Epidermal melanocyte (primary cell): ENCODE data around the gene FAM20A.
"Not testable (repeated sequence)": the region's sequence is repeated elsewhere in the genome, so short reads cannot be mapped to it uniquely, and the experiment has no call there.

ENCODE experiments used
- DNase-seq: peaks from one replicate; pipeline ENCODE4 v3.0.0; 2011; ENCODE audit warnings: low spot score; ENCODE audit not compliant: insufficient read length

Gene FAM20A

GRCh38 chr17:68589086-68589485, 12.1 kb downstream of the FAM20A start:
- DNase-seq, result no peak

DNA sequence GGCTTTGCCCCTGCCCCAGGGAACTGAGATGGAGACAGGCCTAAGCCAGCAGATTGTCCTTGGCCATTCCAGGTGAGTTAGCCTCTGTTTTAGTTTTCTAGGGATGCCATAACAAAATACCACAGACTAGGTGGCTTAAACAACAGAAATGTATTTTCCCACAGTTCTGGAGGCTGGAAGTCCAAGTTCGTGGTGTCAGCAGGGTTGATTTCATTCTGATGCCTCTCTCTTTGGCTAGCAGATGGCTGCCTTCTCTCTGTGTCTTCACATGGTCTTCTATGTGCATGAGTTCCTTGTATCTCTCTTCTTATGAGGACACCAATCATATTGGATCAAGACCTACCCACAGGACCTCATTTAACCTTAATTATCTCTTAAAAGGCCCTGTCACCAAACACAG, 12.8 kb downstream of the FAM20A start:
- no peak for DNase-seq

DNA sequence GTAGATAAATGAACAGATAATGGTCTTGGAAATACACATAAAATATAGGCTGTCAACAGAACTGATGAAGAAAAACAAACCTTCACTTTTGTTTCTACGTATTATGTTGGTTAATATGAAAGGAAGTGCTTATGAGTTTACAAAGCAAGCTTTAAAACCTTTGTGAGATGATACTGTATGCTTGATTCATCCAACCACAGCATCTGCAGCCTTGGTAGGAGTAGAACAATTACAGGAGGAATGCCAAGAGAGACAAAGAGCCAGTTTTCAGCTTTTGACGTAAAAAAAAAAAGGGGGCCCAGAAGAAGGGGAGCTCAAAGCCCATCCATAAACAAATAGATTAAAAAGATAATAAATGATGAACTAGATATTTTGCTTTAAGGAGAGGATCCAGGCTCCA, 13.3 kb downstream of the FAM20A start:
- DNase-seq, result no peak

DNA sequence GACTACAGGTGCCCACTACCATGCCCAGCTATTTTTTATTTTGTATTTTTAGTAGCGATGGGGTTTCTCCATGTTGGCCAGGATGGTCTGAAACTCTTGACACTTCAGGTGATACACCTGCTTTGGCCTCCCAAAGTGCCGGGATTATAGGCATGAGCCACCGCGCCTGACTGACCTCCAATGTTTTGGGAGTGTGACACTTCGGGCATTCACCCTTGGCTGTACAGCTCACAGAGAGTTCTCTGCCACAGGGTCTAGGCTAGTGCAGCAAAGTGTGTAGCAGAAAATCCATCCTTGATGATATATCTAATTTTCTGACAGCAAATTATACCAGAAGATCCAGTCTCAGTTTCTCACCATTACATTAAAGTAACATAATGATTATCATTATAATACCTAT, 14.1 kb downstream of the FAM20A start:
- no peak for DNase-seq

DNA sequence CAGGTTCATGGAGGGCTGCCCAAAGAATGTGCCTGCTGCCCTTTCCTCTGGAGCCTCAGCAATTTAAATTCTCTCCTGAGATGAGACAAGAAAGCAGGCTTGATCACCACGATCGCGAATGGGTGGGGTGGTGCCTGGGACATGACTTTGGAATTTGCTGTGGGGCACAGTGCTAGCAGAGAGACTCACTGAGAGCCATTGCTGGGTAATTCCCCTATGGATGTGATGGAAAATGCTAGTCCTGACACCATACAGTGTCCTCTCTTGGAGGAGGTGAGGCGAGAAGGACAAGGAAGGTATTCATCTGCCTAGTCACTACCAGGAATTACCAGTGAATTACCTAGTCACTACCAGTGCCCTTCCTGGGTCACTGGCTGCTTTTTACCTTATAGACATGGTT, 15.5 kb downstream of the FAM20A start:
- no peak for DNase-seq

DNA sequence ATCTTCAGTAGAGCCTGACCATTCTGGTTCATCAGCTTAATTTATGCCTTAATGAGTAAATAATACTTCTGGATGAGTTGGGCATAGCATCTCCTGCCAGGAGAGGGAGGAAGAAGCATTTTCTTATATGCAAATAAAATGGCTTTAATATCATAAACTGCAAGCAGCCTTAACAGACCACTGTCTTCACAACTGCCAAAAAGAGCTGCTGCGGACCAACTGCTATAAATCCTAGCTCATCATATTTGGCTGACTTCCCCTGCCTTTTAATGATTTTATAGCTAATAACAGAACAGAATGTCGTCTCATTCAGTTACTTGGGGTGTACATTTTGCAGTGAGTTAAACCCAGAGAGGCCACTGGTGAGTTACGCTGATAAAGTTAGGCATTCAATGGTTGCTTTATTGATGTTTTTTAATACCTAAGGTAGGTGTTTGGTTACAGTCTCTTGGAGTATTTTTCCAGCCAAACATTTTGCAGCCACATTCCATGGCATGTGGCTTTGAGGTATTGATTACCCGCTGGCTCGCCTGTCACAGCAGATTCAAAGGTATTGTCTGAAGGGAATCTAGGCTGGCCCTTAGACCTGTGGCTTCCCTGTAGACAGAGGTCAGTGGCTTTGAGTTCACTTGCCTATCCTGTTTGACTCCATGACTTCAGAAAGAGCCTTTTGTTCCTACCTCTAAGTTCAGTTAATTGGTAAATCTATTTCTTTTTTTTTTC, 16.4 kb downstream of the FAM20A start:
- DNase-seq, result no peak

- DNase-seq, result not testable (repeated sequence)
These were observed 18.3 kb downstream of the FAM20A start for GRCh38 chr17:68582867-68583266.

GRCh38 chr17:68581863-68582645, 19.1 kb downstream of the FAM20A start:
- DNase-seq, result no peak

- no peak for DNase-seq
These were observed 20.9 kb downstream of the FAM20A start for GRCh38 chr17:68580236-68580770.

DNA sequence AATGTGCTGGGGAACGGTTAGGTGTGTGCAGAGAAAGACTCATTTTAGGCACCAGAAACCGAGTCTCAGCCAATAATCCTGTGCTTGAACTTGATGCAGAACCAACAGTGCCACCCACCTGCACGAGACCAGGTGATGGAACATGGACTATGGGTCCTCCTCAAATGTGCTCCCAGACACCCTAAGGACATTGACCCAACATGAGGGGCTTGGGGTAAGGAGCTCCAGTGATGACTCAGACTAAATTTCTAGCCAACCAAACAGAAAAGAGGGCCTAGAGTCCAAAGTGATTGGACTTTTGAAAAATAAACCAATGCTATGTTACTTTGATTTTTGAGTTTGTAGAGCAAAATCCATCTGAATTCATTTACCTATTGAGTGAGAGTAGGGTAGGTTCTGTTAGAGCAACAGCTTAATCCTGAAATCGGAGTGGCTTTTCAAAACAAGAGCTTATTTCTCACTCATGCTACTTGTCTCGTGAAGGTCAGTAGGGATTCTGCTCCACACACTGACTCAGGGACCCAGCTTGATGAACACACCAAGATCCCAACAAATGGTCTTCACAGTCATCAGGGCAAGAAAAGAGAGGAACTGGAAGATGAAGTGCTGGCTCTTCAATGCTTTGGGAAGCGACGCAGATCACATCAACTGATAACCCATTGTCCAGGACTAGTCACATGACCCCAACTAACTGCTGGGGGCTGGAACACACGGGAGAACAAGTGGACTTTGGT, 21.8 kb downstream of the FAM20A start:
- DNase-seq, result no peak

- no peak for DNase-seq
These were observed 22.9 kb downstream of the FAM20A start for GRCh38 chr17:68578236-68578635.

DNA sequence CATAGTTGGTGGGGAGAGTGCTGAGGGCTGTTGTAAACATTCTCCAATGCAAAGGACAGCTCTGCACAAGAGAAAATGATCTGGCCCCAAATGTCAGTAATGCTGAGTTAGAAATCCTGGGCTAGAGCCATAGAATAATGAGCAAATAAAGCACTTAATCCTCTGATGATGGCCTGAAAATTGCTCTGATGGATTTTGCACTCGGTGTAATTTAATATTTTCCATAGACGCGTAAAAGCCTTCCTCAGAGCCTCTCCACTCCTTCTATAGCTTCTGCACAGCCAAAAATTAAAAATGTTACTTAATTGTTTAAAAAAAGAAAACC, 23.7 kb downstream of the FAM20A start:
- no peak for DNase-seq

DNA sequence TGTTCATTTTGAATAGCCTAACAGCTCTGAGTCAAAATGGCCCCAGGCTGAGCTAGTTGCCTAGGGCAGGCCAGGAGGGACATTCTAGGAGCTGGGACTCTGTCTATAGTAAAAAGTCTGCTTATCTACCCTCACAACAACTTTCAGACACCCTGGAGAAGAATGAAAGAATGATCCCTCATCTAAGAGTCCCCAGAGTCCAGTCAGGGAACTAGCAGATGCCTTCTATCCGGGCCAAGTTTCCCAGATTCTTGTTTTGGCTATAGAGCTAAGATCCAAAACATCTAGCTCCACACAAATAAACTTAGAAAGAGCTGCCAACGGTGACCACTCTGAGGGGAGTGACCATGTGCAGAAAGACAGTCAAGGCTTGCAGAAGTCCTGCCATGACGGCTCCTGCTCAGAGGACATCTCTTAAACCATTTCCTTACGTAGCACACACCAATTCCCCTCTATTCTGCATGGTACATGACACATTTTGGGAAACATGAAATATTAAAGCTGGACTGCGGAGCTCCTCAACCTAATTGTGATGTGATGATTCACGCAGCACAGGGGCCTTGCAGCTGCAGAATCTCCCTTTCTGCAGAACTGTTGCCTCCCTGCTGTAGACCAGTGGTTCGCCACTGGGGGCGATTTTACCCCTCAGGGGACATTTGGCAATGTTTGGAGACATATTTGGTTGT, 24.2 kb downstream of the FAM20A start:
- no peak for DNase-seq

- no peak for DNase-seq
These were observed 25.0 kb downstream of the FAM20A start for GRCh38 chr17:68576137-68576536.

DNA sequence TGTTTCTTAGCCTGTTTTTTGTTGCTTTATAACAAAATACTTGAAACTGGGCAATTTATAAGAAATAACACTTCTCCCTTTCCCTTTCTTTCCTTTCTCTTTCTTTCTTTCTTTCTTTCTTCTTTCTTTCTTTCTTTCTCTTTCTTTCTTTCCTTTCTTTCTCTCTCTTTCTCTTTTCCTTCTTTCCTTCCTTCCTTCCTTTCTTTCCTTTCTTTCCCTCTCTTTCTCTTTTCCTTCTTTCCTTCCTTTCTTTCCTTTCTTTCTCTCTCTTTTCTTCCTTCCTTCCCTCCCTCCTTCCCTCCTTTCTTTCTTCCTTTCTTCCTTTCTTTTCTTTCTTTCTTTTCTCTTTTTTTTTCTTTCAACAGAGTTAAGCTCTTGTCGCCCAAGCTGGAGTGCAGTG, 27.8 kb downstream of the FAM20A start:
- DNase-seq, result no peak

- no peak for DNase-seq
These were observed 28.9 kb downstream of the FAM20A start for GRCh38 chr17:68572138-68572842.

DNA sequence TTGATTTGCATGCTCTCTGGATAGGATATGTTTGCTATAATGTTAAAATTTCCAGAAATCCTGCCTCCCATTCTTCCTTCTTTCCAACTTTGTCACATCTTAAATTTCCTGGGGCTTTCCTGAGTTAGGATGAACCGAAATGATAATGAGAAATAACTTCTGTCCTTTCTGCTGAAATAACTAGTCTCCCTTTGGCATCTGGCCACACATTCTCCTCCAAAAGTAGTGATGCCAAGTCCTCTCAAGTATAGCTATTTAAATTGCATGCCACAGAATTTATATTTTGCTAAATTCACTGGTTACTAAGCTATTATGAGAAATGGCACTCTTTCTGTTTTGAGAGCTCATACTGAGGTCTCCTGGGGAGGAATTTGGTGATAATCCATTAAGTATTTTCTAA, 30.6 kb downstream of the FAM20A start:
- DNase-seq, result no peak

DNA sequence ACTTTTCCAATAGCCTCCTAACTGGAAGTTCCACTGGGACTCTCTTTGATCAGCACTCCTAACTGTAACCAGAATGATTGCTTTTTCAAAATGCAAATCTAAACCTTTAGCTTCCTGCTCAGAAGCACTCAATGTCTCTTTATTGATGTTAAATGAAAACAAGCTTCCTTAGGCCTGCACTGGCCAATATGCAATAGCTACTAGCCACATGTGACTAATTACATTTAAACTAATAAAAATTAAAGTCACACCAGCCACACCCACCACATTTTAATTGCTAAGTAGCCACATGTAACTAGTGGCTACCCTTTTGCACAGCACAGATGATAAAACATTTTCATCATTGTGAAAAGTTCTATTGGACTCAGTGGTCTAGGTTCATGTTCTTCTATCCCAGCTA, 31.8 kb downstream of the FAM20A start:
- no peak for DNase-seq

DNA sequence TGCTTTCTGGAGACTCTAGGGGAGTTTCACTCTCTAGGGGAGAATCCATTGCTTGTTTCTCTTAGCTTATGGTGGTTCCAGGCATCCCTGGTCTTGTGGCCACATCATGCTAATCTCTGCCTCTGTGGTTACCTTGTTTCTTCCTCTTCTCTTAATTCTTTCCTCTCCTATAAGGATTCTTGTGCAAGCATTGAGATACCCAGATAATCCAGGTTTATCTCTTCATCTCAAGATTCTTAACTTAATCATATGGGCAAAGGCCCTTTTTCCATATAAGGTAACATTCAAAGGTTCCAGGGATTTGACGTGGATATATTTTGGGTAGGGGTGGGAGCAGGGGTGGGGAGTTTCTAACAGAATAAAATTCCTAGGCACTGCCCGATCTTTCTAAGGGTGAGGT, 32.6 kb downstream of the FAM20A start:
- DNase-seq, result no peak

- DNase-seq, result no peak
These were observed 33.6 kb downstream of the FAM20A start for GRCh38 chr17:68567581-68567980.

DNA sequence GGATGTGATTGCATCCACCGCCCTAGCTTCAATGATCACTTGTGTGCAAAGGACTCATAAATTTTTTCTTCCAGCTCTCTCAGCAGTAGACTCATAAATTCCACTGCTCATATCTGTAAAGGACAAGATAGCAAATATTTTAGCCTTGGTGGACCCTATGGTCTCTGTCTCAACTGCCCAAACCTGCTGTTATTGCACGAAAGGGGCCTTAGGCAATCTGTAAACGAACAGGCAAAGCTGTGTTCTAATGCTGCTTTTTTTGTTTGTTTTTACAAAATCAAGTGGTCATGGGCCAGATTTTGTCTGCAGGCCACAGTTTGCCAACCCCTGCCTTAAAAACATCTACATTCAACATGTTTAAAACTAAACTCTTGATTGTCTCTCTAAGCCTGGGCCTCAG, 34.1 kb downstream of the FAM20A start:
- DNase-seq, result no peak
